Liver (tissue), 1 donor: Measurements from ENCODE around the gene PPM1J.
"Not testable (repeated sequence)": the region's sequence is repeated elsewhere in the genome, so short reads cannot be mapped to it uniquely, and the experiment has no call there.

Experiments
- FOXA1 ChIP-seq: IDR thresholded peaks from 2 replicates; pipeline ENCODE4 v1.6.1; 2016; ENCODE audit warnings: antibody characterized with exemption
- MAX ChIP-seq: IDR thresholded peaks from 2 replicates; pipeline ENCODE4 v1.6.1; 2016; ENCODE audit warnings: antibody characterized with exemption

DNA sequence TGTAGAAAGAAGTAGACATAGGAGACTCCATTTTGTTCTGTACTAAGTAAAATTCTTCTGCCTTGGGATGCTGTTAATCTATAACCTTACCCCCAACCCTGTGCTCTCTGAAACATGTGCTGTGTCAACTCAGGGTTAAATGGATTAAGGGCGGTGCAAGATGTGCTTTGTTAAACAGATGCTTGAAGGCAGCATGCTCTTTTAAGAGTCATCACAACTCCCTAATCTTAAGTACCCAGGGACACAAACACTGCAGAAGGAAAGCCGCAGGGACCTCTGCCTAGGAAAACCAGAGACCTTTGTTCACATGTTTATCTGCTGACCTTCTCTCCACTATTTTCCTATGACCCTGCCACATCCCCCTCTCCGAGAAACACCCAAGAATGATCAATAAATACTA is 13.9 kb upstream of the PPM1J start:
- TF ChIP-seq MAX, FOXA1: not testable (repeated sequence)
